Liver (tissue), 3 donors: ENCODE results near the gene COL15A1.

ENCODE experiments used
- CTCF ChIP-seq: fragments of 150-350 bp; IDR thresholded peaks from 2 replicates; pipeline ENCODE4 v1.5.1; 2017; ENCODE audit warnings: improper control_type of control experiment, low read depth, low read length; ENCODE audit not compliant: missing input control
- FOXA1 ChIP-seq: IDR thresholded peaks from 2 replicates; pipeline ENCODE4 v1.6.1; 2016; ENCODE audit warnings: antibody characterized with exemption
- GABPA ChIP-seq, 2 donors: IDR thresholded peaks in 1 of 2; conservative IDR thresholded peaks in 1 of 2; 2 replicates each; pipeline ENCODE4 v1.6.1; 2016; ENCODE audit warnings: antibody characterized with exemption in 2 of 2, mild to moderate bottlenecking in 1 of 2, moderate library complexity in 1 of 2
- JUND ChIP-seq, 2 donors: IDR thresholded peaks; 2 replicates each; pipeline ENCODE4 v1.6.1; 2016; ENCODE audit warnings: antibody characterized with exemption in 2 of 2
- NR2F2 ChIP-seq: IDR thresholded peaks from 2 replicates; pipeline ENCODE4 v1.6.1; 2016; ENCODE audit warnings: antibody characterized with exemption
- RAD21 ChIP-seq, 2 donors: IDR thresholded peaks; 2 replicates each; pipeline ENCODE4 v1.6.1; 2016; ENCODE audit warnings: antibody characterized with exemption in 2 of 2, mild to moderate bottlenecking in 2 of 2
- TAF1 ChIP-seq: conservative IDR thresholded peaks from 2 replicates; pipeline ENCODE4 v1.6.1; 2016; ENCODE audit warnings: antibody characterized with exemption, mild to moderate bottlenecking
- YY1 ChIP-seq: IDR thresholded peaks from 2 replicates; pipeline ENCODE4 v1.6.1; 2016; ENCODE audit warnings: antibody characterized with exemption, mild to moderate bottlenecking
- TF ChIP-seq, protein P1 (sequence below): IDR thresholded peaks from 2 replicates; pipeline ENCODE4 v1.6.1; 2016; ENCODE audit warnings: antibody characterized with exemption, mild to moderate bottlenecking
- donor health status: healthy.
- donor health status: healthy.

DNA sequence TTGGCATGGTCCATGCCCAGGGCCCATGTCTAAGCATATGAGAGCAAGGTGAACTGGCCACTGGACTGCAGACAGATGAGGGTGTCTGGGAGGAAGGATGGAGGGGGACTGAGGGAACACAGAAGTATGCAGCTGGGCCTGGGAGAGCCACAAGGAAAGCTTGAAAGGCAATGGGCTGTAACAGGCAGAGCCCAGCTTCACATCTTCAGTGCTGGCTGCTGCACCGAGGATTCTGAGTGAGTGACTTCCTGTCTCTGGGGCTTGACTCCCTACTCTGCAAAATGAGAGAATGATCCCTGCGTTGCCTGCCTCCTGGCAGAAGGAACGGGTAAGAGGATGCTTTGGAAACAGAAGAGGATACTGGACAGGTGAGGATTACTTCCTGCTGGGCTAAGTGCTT lies 29.0 kb downstream of the COL15A1 start:
- TF ChIP-seq CTCF (no peak), NR2F2 (no peak), TAF1 (no peak), FOXA1 (no peak), RAD21 (IDR thresholded peaks at IDR 0.05) (no peak), GABPA (IDR thresholded peaks at IDR 0.05 in 1 of 2, conservative IDR thresholded peaks at IDR 0.05 in 1 of 2) (no peak), JUND (IDR thresholded peaks at IDR 0.05) (no peak), YY1 (no peak)
- TF ChIP-seq, protein P1, sequence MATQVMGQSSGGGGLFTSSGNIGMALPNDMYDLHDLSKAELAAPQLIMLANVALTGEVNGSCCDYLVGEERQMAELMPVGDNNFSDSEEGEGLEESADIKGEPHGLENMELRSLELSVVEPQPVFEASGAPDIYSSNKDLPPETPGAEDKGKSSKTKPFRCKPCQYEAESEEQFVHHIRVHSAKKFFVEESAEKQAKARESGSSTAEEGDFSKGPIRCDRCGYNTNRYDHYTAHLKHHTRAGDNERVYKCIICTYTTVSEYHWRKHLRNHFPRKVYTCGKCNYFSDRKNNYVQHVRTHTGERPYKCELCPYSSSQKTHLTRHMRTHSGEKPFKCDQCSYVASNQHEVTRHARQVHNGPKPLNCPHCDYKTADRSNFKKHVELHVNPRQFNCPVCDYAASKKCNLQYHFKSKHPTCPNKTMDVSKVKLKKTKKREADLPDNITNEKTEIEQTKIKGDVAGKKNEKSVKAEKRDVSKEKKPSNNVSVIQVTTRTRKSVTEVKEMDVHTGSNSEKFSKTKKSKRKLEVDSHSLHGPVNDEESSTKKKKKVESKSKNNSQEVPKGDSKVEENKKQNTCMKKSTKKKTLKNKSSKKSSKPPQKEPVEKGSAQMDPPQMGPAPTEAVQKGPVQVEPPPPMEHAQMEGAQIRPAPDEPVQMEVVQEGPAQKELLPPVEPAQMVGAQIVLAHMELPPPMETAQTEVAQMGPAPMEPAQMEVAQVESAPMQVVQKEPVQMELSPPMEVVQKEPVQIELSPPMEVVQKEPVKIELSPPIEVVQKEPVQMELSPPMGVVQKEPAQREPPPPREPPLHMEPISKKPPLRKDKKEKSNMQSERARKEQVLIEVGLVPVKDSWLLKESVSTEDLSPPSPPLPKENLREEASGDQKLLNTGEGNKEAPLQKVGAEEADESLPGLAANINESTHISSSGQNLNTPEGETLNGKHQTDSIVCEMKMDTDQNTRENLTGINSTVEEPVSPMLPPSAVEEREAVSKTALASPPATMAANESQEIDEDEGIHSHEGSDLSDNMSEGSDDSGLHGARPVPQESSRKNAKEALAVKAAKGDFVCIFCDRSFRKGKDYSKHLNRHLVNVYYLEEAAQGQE, result no peak
